Keratinocyte (primary cell): Measurements from ENCODE around the gene MARS1.

Source experiments
- CTCF ChIP-seq, 3 experiments: IDR thresholded peaks in 1 of 3; conservative IDR thresholded peaks in 1 of 3; optimal IDR thresholded peaks in 1 of 3; 2 replicates in 2 of 3; 3 replicates in 1 of 3; pipeline versions ENCODE3 to v1.5.1; 2011; ENCODE audit warnings: low read length in 3 of 3, mild to moderate bottlenecking in 3 of 3, moderate library complexity in 2 of 3, control low read depth in 1 of 3, inconsistent platforms in 1 of 3; ENCODE audit not compliant: insufficient read depth in 2 of 3; ENCODE audit errors: extremely low read depth in 1 of 3
- EZH2 ChIP-seq: IDR thresholded peaks from one replicate; pipeline ENCODE4 v1.6.1; 2012; ENCODE audit warnings: inconsistent platforms, mild to moderate bottlenecking, low read length, moderate library complexity

GRCh38 chr12:57444744-57445143 lies 43.1 kb upstream of the MARS1 start:
- TF ChIP-seq CTCF (optimal IDR thresholded peaks at IDR 0.05 in 1 of 3, IDR thresholded peaks at IDR 0.05 in 1 of 3, conservative IDR thresholded peaks at IDR 0.05 in 1 of 3; ENCODE audit: extremely low read depth in 1 of 3, insufficient read depth in 2 of 3, low read length in 3 of 3) (no peak), EZH2 (no peak)
